Progenitor cell of endocrine pancreas (in vitro differentiated cells): ENCODE results near the gene BTBD9. TPM values are rescaled to one million over a fixed set of nuclear protein-coding genes. Genes with fewer than 3 reads are reported as not detected.
"Not testable (repeated sequence)": the region's sequence is repeated elsewhere in the genome, so short reads cannot be mapped to it uniquely, and the experiment has no call there.

Experiments
- DNase-seq: peaks from one replicate; pipeline ENCODE4 v3.0.0; 2021; ENCODE audit warnings: low spot score; ENCODE audit not compliant: unreplicated experiment
- H3K27ac Mint-ChIP-seq: 2 replicates; pipeline ENCODE4 v1.8.0; 2021; ENCODE audit warnings: mild to moderate bottlenecking, moderate library complexity, mixed read lengths
- H3K27me3 Mint-ChIP-seq: 2 replicates; pipeline ENCODE4 v1.8.0; 2021; ENCODE audit warnings: mixed read lengths
- H3K36me3 Mint-ChIP-seq: 2 replicates; pipeline ENCODE4 v1.8.0; 2022; ENCODE audit warnings: mixed read lengths; ENCODE audit not compliant: insufficient read depth
- H3K4me1 Mint-ChIP-seq: 2 replicates; pipeline ENCODE4 v1.8.0; 2021; ENCODE audit warnings: low read depth, mixed read lengths
- H3K4me3 Mint-ChIP-seq: 2 replicates; pipeline ENCODE4 v1.8.0; 2021; ENCODE audit warnings: low read depth, mild to moderate bottlenecking, moderate library complexity, mixed read lengths
- H3K9me3 Mint-ChIP-seq: 2 replicates; pipeline ENCODE4 v1.8.0; 2021; ENCODE audit warnings: low read depth, mixed read lengths
- total RNA-seq: library from RNA; stranded (reverse); gene quantifications from 2 replicates; pipeline ENCODE4 v1.2.1, GENCODE V29; 2021
- TF ChIP-seq, protein P1 (sequence below): fragments of 200-600 bp; sonication (generic); IDR thresholded peaks from one replicate; pipeline ENCODE4 v1.5.0; 2021; ENCODE audit warnings: antibody characterized with exemption, mild to moderate bottlenecking; ENCODE audit not compliant: unreplicated experiment

Gene BTBD9
- total RNA-seq, 1 donor from 2014 or later, result 25.9 TPM

GRCh38 chr6:38349221-38349620 lies 290.5 kb downstream of the BTBD9 start:
- no peaks in the 10 kb centered on the region for H3K27me3 Mint-ChIP-seq
- H3K9me3 Mint-ChIP-seq, result no peaks in the 10 kb centered on the region
- TF ChIP-seq, protein P1, sequence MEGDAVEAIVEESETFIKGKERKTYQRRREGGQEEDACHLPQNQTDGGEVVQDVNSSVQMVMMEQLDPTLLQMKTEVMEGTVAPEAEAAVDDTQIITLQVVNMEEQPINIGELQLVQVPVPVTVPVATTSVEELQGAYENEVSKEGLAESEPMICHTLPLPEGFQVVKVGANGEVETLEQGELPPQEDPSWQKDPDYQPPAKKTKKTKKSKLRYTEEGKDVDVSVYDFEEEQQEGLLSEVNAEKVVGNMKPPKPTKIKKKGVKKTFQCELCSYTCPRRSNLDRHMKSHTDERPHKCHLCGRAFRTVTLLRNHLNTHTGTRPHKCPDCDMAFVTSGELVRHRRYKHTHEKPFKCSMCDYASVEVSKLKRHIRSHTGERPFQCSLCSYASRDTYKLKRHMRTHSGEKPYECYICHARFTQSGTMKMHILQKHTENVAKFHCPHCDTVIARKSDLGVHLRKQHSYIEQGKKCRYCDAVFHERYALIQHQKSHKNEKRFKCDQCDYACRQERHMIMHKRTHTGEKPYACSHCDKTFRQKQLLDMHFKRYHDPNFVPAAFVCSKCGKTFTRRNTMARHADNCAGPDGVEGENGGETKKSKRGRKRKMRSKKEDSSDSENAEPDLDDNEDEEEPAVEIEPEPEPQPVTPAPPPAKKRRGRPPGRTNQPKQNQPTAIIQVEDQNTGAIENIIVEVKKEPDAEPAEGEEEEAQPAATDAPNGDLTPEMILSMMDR, result no peak
- no peak overlapping the region for H3K4me3 Mint-ChIP-seq
- peaks cover 5% of the 10 kb centered on the region for H3K4me1 Mint-ChIP-seq
- no peak for DNase-seq
- H3K27ac Mint-ChIP-seq, result no peak overlapping the region
- no peaks in the 10 kb centered on the region for H3K36me3 Mint-ChIP-seq

DNA sequence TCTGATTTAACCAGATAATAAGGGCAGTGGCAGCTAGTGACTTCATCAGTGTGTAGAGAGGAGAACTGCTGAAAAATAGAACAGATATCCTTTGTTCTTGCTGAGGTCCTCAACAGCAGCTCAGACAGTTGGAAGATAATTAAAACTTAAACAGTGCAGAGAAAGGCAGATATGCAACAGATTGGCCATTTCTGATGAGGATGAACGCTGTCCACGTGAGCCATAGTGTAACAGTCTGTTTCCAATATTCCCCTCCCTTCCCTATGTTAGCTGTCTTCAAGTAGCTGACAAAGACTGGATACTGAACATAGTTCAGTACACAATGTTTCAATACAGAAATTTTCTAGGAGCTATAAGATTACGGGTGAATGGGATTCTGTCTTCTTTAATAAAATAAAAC lies 291.4 kb downstream of the BTBD9 start:
- Mint-ChIP-seq H3K36me3 (no peaks in the 10 kb centered on the region), H3K9me3 (no peaks in the 10 kb centered on the region), H3K4me1 (peaks cover 5% of the 10 kb centered on the region), H3K27me3 (no peaks in the 10 kb centered on the region), H3K27ac (no peak overlapping the region), H3K4me3 (no peak overlapping the region)
- TF ChIP-seq, protein P1, result no peak
- no peak for DNase-seq

- H3K27me3 Mint-ChIP-seq, H3K4me3 Mint-ChIP-seq, H3K4me1 Mint-ChIP-seq, H3K27ac Mint-ChIP-seq, H3K9me3 Mint-ChIP-seq, DNase-seq, H3K36me3 Mint-ChIP-seq: not testable (repeated sequence)
Observed at GRCh38 chr6:38347829-38348228, 291.9 kb downstream of the BTBD9 start.

DNA sequence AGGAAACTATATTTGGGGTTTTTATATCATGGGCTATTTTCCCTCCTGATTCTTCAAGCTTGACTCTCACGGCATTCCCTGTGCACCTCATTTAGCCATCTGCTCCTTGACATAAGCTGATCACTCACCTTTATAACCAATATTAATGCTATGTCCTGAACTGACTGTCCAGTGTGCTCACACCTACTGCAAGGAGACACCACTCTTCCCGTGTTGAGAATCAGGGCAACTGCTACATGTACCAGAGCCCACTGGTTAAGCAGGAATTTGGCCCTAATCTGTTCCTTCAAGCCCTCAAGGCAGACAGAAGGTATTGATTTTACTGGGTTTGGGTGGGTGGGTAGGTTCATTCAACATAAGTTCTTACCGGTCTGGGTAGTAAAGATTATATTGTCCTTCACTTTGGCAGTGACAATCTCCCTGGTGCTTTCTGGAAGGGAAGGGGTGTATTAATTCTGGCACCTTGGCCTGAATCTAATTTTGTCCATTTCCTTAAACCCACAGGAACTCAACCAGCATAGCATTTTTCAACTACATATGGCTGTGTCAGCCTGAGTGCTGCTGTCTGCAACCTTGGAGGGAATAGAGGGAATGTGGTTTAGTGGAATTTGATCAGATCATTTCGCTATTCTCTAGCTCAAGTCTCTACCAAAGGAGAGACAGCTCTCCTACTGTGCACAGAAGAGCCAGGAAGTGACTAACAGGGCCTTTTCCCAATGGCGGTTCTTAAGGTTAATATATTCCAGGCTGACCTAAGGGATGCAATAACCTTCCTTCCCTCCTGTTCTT lies 293.2 kb downstream of the BTBD9 start:
- H3K27me3 Mint-ChIP-seq, result no peaks in the 10 kb centered on the region
- H3K4me1 Mint-ChIP-seq, result peaks cover 5% of the 10 kb centered on the region
- no peaks in the 10 kb centered on the region for H3K36me3 Mint-ChIP-seq
- H3K4me3 Mint-ChIP-seq, result no peak overlapping the region
- no peak overlapping the region for H3K27ac Mint-ChIP-seq
- TF ChIP-seq, protein P1, result no peak
- no peak for DNase-seq
- no peaks in the 10 kb centered on the region for H3K9me3 Mint-ChIP-seq

- no peak for DNase-seq
- no peak overlapping the region for H3K27ac Mint-ChIP-seq
Observed at GRCh38 chr6:38345586-38345985, 294.1 kb downstream of the BTBD9 start.

More at GRCh38 chr6:38345586-38345985, 294.1 kb downstream of the BTBD9 start:
- Mint-ChIP-seq H3K4me3 (no peak overlapping the region), H3K36me3 (no peaks in the 10 kb centered on the region), H3K9me3 (no peaks in the 10 kb centered on the region), H3K27me3 (no peaks in the 10 kb centered on the region), H3K4me1 (no peaks in the 10 kb centered on the region)
- TF ChIP-seq, protein P1, result no peak
